Measurements from ENCODE around the gene BTNL2.
A peak's percentile ranks its signal among the peaks of the same experiment; 100 is the strongest.

Gene BTNL2

GRCh38 chr6:32413427-32414047 lies 6.6 kb upstream of the BTNL2 start:
- peak; percentile 10 for DNase-seq

- no peak for DNase-seq
These were observed 4.8 kb upstream of the BTNL2 start for GRCh38 chr6:32411566-32412327.

GRCh38 chr6:32410906-32411305 lies 3.9 kb upstream of the BTNL2 start:
- no peak for DNase-seq

DNA sequence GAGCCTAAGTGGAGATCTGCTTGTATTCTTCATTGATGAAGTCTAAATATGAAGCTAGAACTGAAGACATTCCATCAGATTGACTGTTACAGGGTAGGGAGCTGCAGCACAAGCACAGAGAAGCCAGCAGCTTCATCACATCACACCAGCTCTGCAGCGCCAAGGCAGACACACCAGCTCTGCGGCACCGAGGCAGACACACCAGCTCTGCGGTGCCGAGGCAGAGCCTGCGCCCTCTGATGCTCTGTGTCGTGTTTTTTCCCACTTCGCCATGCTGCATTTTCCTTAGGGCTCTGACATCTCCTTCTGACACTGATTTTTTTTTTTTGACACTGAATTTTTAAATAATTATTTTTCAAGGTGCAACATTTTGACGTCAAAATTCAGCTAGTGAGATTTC lies 784 bp downstream of the BTNL2 start:
- DNase-seq, result no peak

DNA sequence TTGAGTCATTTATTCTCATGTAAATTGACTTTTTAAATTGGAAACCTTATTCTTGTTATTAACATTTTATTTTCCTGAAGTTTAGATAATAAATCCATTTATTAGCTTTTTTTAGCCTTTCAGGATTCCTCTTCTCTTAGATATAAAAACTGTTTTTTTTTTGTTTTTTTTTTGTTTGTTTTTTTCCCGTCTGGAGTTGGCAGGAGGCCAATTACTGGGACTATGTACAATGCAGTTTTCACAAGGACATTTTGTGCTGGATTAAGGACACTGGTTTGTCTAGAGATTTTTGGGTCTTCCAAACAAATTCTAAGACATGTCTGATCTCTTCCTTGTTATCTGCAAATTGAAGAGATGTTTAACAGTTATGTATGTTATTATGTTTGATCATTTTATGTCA lies 1.3 kb downstream of the BTNL2 start:
- no peak for DNase-seq

- DNase-seq, result no peak
These were observed 4.2 kb downstream of the BTNL2 start for GRCh38 chr6:32402812-32403211.

DNA sequence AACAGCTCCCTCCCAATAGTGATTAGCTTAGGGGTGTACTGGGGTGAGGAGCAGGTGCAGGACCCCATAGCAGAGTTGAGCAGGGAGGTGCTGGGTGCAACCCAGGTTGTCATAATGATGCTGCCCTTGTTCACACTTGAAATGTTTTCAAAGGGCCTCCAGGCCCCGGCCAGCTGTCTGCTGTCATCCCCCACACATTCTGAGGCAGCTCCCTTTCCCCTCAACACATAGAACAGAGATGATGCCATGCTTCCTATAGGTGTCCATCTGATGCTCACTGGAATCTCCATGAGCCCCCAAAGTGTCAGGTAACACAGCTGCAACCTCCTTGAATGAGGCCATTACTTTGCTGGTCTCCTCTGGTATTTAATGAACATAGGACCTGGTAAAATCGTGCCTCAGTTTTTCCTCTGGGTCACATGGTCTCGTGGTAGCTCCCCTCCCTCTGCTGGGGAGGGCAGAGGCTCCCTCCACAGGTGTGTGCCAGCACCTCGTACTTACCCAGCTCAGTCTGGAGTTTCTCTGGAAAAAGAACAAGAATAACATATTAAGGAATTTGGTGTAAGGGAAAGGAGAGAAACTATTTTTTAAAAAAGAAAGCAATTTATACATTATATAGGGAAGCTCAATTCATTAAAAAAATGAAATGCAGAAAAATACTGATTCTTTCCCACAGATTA lies 5.6 kb downstream of the BTNL2 start:
- no peak for DNase-seq

GRCh38 chr6:32397252-32397920 lies 9.6 kb downstream of the BTNL2 start:
- DNase-seq, result no peak

GRCh38 chr6:32396028-32396427 lies 11.0 kb downstream of the BTNL2 start:
- no peak for DNase-seq

GRCh38 chr6:32393665-32394420 lies 13.1 kb downstream of the BTNL2 start:
- DNase-seq, result no peak

DNA sequence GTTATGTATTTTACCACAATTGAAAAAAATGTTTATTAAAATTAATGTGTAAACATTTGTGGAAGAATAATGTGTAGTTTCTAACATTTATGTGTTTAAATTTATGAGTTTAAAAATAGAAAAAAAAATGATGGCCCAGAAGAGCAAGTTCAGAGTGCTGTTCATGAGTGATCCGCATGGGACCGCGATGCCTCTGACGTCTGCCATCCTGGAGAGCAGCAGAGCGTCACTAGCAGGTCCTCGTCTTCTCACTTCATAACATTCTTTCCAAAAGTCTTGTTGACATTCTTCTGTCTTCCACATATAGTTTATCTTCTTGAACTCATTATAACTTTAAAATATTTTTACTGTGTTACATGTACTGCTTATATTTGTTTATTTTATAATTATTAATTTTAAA lies 15.5 kb downstream of the BTNL2 start:
- DNase-seq, result no peak

GRCh38 chr6:32387589-32388340 lies 19.2 kb downstream of the BTNL2 start:
- DNase-seq, result no peak

DNA sequence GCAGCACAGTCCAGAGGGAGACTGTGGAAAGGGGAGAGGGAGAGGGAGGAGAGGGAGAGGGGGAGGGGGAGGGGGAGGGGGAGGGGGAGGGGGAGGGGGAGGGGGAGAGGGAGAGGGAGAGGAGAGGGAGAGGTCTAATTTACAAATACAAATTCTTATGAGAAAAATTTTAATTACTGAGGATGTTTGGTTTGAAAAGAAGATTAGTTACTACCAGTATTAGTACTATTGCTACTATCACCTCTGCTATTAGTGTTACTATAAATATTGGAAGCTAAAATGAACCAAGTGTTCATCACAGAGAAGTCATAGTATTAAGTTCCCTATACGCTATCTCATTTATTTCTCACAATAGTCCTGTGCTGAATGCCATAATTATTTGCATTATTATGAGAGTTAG lies 20.9 kb downstream of the BTNL2 start:
- no peak for DNase-seq

- no peak for DNase-seq
These were observed 24.1 kb downstream of the BTNL2 start for GRCh38 chr6:32382757-32383420.

- DNase-seq, result no peak
These were observed 27.4 kb downstream of the BTNL2 start for GRCh38 chr6:32379545-32379944.

DNA sequence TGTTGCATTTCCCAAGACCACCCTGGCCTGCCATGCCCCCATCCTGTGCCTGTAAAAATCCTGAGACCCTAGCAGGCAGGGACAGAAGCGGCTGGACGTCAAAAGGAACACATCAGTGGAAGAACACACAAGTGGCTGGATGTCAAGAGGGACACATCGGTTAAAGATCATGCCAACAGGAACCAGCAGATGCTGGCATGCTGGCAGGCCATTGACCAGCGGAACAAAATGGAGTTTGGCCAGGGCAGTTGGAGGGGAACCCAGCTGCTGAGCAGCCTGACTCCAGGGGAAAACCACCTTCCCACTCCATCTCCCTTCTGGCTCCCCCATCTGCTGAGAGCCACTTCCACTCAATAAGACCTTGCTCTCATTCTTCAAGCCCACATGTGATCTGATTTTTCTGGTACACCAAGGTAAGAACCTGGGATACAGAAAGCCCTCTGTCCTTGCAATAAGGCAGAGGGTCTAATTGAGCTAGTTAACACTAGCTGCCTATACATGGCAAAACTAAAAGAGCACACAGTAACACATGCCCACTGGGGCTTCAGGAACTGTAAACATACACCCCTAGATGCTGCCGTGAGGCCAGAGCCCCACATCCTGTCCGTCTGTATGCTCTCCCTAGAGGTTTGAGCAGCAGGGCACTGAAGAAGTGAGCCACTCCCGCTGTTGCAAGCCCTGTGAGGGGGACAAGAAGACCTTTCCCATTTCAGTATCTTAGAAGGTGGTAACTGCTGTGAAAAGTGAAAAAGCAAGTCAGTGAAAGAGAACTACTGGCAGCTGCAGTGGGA lies 31.0 kb downstream of the BTNL2 start:
- no peak for DNase-seq

GRCh38 chr6:32371803-32372202 lies 35.2 kb downstream of the BTNL2 start, which contains the start of gene TSBP1:
Gene TSBP1 (minus strand): TSS chr6:32371903. CDS start chr6:32371706, 197 bp downstream.
- DNase-seq, result no peak

GRCh38 chr6:32371229-32371628 lies 35.8 kb downstream of the BTNL2 start:
- no peak for DNase-seq

DNA sequence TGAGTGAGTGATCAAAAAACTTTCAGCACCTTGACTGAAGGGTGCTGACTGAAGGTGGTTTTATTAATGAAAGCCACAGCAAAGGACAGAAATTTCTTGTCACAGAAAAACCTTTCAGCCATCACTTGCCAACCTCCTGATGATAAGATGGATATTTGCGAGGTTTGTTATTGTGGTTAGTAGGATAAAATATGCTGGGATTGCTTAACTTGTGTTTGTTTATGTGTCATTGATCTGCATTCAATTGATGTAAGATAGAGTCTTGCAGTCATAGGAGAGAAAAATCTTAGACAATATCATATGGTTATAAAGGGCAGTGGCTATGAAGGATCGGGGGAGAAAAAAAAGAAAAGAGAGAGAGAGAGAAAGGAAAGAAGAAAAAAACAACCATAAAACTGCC lies 36.5 kb downstream of the BTNL2 start:
- DNase-seq, result no peak

- DNase-seq, result no peak
These were observed 37.3 kb downstream of the BTNL2 start for GRCh38 chr6:32369660-32370059.

DNA sequence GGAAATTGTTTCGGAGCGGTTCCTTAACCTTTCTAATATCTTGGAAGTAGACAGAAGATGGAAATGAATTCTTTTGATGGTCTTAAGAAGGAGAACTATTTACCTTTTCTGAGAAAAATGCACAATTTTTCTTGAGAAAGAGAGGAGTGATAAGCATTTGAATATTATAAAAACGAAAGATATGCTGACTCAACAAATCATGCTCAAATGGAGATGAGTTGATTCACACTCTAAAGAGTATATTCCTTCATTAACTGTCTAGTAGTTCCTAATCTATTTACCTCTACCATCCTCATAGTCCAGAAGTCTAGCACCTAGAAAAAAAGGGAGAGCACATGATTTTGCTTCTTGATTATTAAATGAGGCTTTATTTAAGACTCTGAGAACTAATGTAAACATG lies 39.3 kb downstream of the BTNL2 start:
- DNase-seq, result no peak

All from NCI-H1092 (cell line).